ENCODE results near the gene SEMA4G. TPM values are rescaled to one million over a fixed set of nuclear protein-coding genes. Genes with fewer than 3 reads are reported as not detected.

Gene SEMA4G
- total RNA-seq, 1 experiment from 2014 or later: 29.4 TPM

GRCh38 chr10:100979791-100980272 is 10.5 kb downstream of the SEMA4G start:
- no peaks in the 10 kb centered on the region for H3K79me2 ChIP-seq (ENCODE audit: insufficient read depth, low read length)
- H3K4me1 ChIP-seq (ENCODE audit: control insufficient read depth in 1 of 2, insufficient read depth in 2 of 2, low read length in 2 of 2): peaks cover 3 to 8% of the 10 kb centered on the region in 2 experiments; a peak in 3 of 4 replicates
- CTCF ChIA-PET: no interaction called here
- H3K4me3 ChIP-seq (replicated peaks in 1 of 2; ENCODE audit: low read depth in 1 of 2, low read length in 2 of 2): no peak overlapping the region
- H2AFZ ChIP-seq (ENCODE audit: low read depth, low read length, poor library complexity, severe bottlenecking): no peak overlapping the region
- RAD21 ChIA-PET (ENCODE audit: low non-redundant PET in 1 of 2, low total read pairs in 2 of 2, uncharacterized antibody in 2 of 2, unreplicated experiment in 2 of 2): no interaction called here
- BruUV-seq (replicated peaks): no TSS peak
- no peaks in the 10 kb centered on the region for H3K9me2 ChIP-seq (ENCODE audit: insufficient read depth)
- DNase-seq (ENCODE audit: low read depth, low spot score): no peak
- POLR2A ChIA-PET: no interaction called here
- no peak for ATAC-seq
- intact Hi-C loops (cut with micrococcal nuclease): no loop called here
- H3K27ac ChIP-seq (ENCODE audit: low read depth, low read length): no peak overlapping the region
- no peaks in the 10 kb centered on the region for H4K20me1 ChIP-seq (ENCODE audit: insufficient read depth)
- no peaks in the 10 kb centered on the region for H3K9me3 ChIP-seq (ENCODE audit: control insufficient read depth in 1 of 2, insufficient read depth in 1 of 2, low read depth in 1 of 2, low read length in 2 of 2)
- TF ChIP-seq SP1 (IDR thresholded peaks at IDR 0.05; ENCODE audit: low read depth): no peak
- no peak for TF ChIP-seq CTCF (IDR thresholded peaks at IDR 0.05 in 2 of 3, conservative IDR thresholded peaks at IDR 0.05 in 1 of 3; ENCODE audit: borderline replicate concordance in 1 of 3, insufficient read depth in 1 of 3, low read depth in 2 of 3, low read length in 2 of 3)
- TF ChIP-seq MAX (IDR thresholded peaks at IDR 0.05): no peak
- no peak for TF ChIP-seq ZFX (IDR thresholded peaks at IDR 0.05)
- no peak for TF ChIP-seq ATF3 (IDR thresholded peaks at IDR 0.05)
- TF ChIP-seq TCF7L2 (IDR thresholded peaks at IDR 0.05; ENCODE audit: borderline replicate concordance, extremely low read depth, insufficient read depth, insufficient read length): no peak
- TF ChIP-seq EGR1 (IDR thresholded peaks at IDR 0.05; ENCODE audit: low read depth): no peak
- no peak for TF ChIP-seq RAD21 (IDR thresholded peaks at IDR 0.05; ENCODE audit: low read depth)
- TF ChIP-seq YY1 (IDR thresholded peaks at IDR 0.05; ENCODE audit: extremely low read depth, insufficient replicate concordance, low read depth, low read length): no peak
- TF ChIP-seq EZH2 (IDR thresholded peaks at IDR 0.05): no peak
- TF ChIP-seq ZBTB33 (IDR thresholded peaks at IDR 0.05; ENCODE audit: extremely low read depth, insufficient replicate concordance, low read length): no peak
- no peak for TF ChIP-seq FOSL1 (IDR thresholded peaks at IDR 0.05; ENCODE audit: low read depth)
- no peak for TF ChIP-seq JUND (IDR thresholded peaks at IDR 0.05)
- no peak for TF ChIP-seq SIN3A (IDR thresholded peaks at IDR 0.05; ENCODE audit: low read depth)
- TF ChIP-seq EZH2phosphoT487 (IDR thresholded peaks at IDR 0.05; ENCODE audit: borderline replicate concordance): no peak
- TF ChIP-seq SRF (IDR thresholded peaks at IDR 0.05; ENCODE audit: low read depth): no peak
- TF ChIP-seq ZNF274 (IDR thresholded peaks at IDR 0.05; ENCODE audit: low read depth, low read length): no peak
- TF ChIP-seq REST (IDR thresholded peaks at IDR 0.05; ENCODE audit: low read depth): no peak
- no peak for TF ChIP-seq POLR2AphosphoS5 (IDR thresholded peaks at IDR 0.05; ENCODE audit: low read depth, low read length)
- peaks cover 4 to 14% of the 10 kb centered on the region in 2 experiments; a peak in 3 of 4 replicates for H3K36me3 ChIP-seq (ENCODE audit: control insufficient read depth in 1 of 2, insufficient read depth in 2 of 2, low read length in 2 of 2)
- no peaks in the 10 kb centered on the region for H3K27me3 ChIP-seq (ENCODE audit: insufficient read depth, low read length)
- no peak overlapping the region for H3K9ac ChIP-seq (ENCODE audit: low read length)
- no peak overlapping the region for H3K4me2 ChIP-seq (ENCODE audit: low read length)

Data from HCT116 (cell line).